Neuronal stem cell (in vitro differentiated cells): ENCODE results near the gene BBS9.
"Not testable (repeated sequence)": the region's sequence is repeated elsewhere in the genome, so short reads cannot be mapped to it uniquely, and the experiment has no call there.

Experiments used
- DNase-seq: peaks from one replicate; pipeline ENCODE4 v3.0.0-alpha.2; 2013; ENCODE audit warnings: low spot score
- H2AFZ ChIP-seq: one replicate; pipeline ENCODE4 v1.6.1; 2013; ENCODE audit warnings: mild to moderate bottlenecking, low read length, inconsistent platforms
- H2AK5ac ChIP-seq: 2 replicates; pipeline ENCODE4 v1.6.1; 2013; ENCODE audit warnings: low read depth, mild to moderate bottlenecking, inconsistent platforms, low read length, moderate library complexity, mixed read lengths
- H2BK120ac ChIP-seq: 2 replicates; pipeline ENCODE4 v1.6.1; 2013; ENCODE audit warnings: low read depth, mild to moderate bottlenecking, inconsistent platforms, low read length, moderate library complexity, mixed read lengths
- H2BK12ac ChIP-seq: one replicate; pipeline ENCODE4 v1.6.1; 2013; ENCODE audit warnings: low read length, inconsistent platforms
- H2BK15ac ChIP-seq: 2 replicates; pipeline ENCODE4 v1.6.1; 2013; ENCODE audit warnings: mild to moderate bottlenecking, low read length, inconsistent platforms, mixed read lengths
- H2BK5ac ChIP-seq: one replicate; pipeline ENCODE4 v1.6.1; 2013; ENCODE audit warnings: inconsistent platforms, mild to moderate bottlenecking, low read length, moderate library complexity
- H3K14ac ChIP-seq: one replicate; pipeline ENCODE4 v1.6.1; 2013; ENCODE audit warnings: low read length, inconsistent platforms
- H3K18ac ChIP-seq: 2 replicates; pipeline ENCODE4 v1.6.1; 2013; ENCODE audit warnings: low read length, inconsistent platforms
- H3K23ac ChIP-seq: 2 replicates; pipeline ENCODE4 v1.6.1; 2013; ENCODE audit warnings: low read depth, mild to moderate bottlenecking, mixed read lengths, low read length, inconsistent platforms; ENCODE audit not compliant: poor library complexity
- H3K27ac ChIP-seq: replicated peaks from 3 replicates; pipeline ENCODE4 v1.5.1; 2013; ENCODE audit warnings: low read length, inconsistent platforms
- H3K27me3 ChIP-seq, 3 experiments: 2 replicates each; pipeline ENCODE4 v1.6.1; 2013; ENCODE audit warnings: low read length in 3 of 3, mild to moderate bottlenecking in 2 of 3, inconsistent platforms in 1 of 3, low read depth in 1 of 3, mixed read lengths in 1 of 3, moderate library complexity in 1 of 3; ENCODE audit not compliant: control insufficient read depth in 3 of 3, insufficient read depth in 3 of 3
- H3K36me3 ChIP-seq, 2 donors: replicated peaks in 1 of 2; 2 replicates each; pipeline ENCODE4 v1.6.1; 2013; ENCODE audit warnings: low read length in 2 of 2; ENCODE audit not compliant: control insufficient read depth in 2 of 2, insufficient read depth in 2 of 2
- H3K4ac ChIP-seq: 2 replicates; pipeline ENCODE4 v1.6.1; 2013; ENCODE audit warnings: inconsistent platforms, mild to moderate bottlenecking, low read length, moderate library complexity
- H3K4me1 ChIP-seq, 2 donors: 1 replicate in 1 of 2; 2 replicates in 1 of 2; pipeline ENCODE4 v1.6.1; 2013; ENCODE audit warnings: low read length in 2 of 2, low read depth in 1 of 2; ENCODE audit not compliant: control insufficient read depth in 2 of 2, insufficient read depth in 1 of 2
- H3K4me2 ChIP-seq: one replicate; pipeline ENCODE4 v1.6.1; 2013; ENCODE audit warnings: mild to moderate bottlenecking, low read length, inconsistent platforms; ENCODE audit not compliant: insufficient read depth, poor library complexity, severe bottlenecking
- H3K4me3 ChIP-seq, 2 donors: 2 replicates each; pipeline ENCODE4 v1.5.1; 2013; ENCODE audit warnings: low read length in 2 of 2, mild to moderate bottlenecking in 2 of 2, inconsistent platforms in 1 of 2, moderate library complexity in 1 of 2
- H3K79me1 ChIP-seq: one replicate; pipeline ENCODE4 v1.6.1; 2013; ENCODE audit warnings: low read depth, mild to moderate bottlenecking, inconsistent platforms, low read length, moderate library complexity
- H3K9ac ChIP-seq: one replicate; pipeline ENCODE4 v1.6.1; 2013; ENCODE audit warnings: mild to moderate bottlenecking, low read depth, low read length, inconsistent platforms; ENCODE audit not compliant: poor library complexity
- H3K9me3 ChIP-seq, 2 donors: replicated peaks in 1 of 2; 2 replicates each; pipeline versions ENCODE3 to v1.6.1; 2013; ENCODE audit warnings: low read length in 2 of 2, mild to moderate bottlenecking in 2 of 2, inconsistent platforms in 1 of 2, low read depth in 1 of 2, mixed read lengths in 1 of 2, moderate library complexity in 1 of 2; ENCODE audit not compliant: control insufficient read depth in 2 of 2, insufficient read depth in 1 of 2
- H4K8ac ChIP-seq: one replicate; pipeline ENCODE4 v1.6.1; 2013; ENCODE audit warnings: low read depth, mild to moderate bottlenecking, inconsistent platforms, low read length, moderate library complexity
- H4K91ac ChIP-seq: one replicate; pipeline ENCODE4 v1.6.1; 2013; ENCODE audit warnings: low read length, low read depth, mild to moderate bottlenecking, inconsistent platforms; ENCODE audit not compliant: poor library complexity
- WGBS, 2 donors: extraction: QIAGEN DNeasy Blood & Tissue Kit; methylation state at CpG; one replicate each; pipeline ENCODE4 v1.1.7; 2013; ENCODE audit warnings: missing lambda C conversion rate in 2 of 2, mixed read lengths in 1 of 2; ENCODE audit not compliant: insufficient read length in 2 of 2, insufficient replicate concordance in 1 of 2; ENCODE audit errors: extremely low coverage in 2 of 2; 5-methylcytosine and 5-hydroxymethylcytosine counted together

Gene BBS9

GRCh38 chr7:33511778-33512177 is 382.4 kb downstream of the BBS9 start:
- Histone ChIP-seq H2BK15ac (no peak overlapping the region), H3K4me3 (no peak overlapping the region), H4K8ac (no peak overlapping the region), H3K14ac (no peak overlapping the region), H3K27me3 (no peaks in the 10 kb centered on the region), H2BK12ac (no peak overlapping the region), H4K91ac (no peak overlapping the region), H3K4ac (no peak overlapping the region), H2BK5ac (no peak overlapping the region), H3K4me2 (no peak overlapping the region), H2AK5ac (no peak overlapping the region), H3K9me3 (no peaks in the 10 kb centered on the region), H3K18ac (no peak overlapping the region), H3K4me1 (no peaks in the 10 kb centered on the region), H3K79me1 (no peaks in the 10 kb centered on the region), H3K23ac (no peak overlapping the region), H3K9ac (no peak overlapping the region), H2AFZ (no peak overlapping the region), H2BK120ac (no peak overlapping the region), H3K27ac (no peak overlapping the region), H3K36me3 (no peaks in the 10 kb centered on the region)
- whole genome bisulfite sequencing, 2 donors = no CpG with 5 or more reads among the region's 3 CpGs
- no peak for DNase-seq

GRCh38 chr7:33516568-33516967 is 387.2 kb downstream of the BBS9 start:
- H3K9ac ChIP-seq = no peak overlapping the region
- no peak overlapping the region for H2BK12ac ChIP-seq
- H3K79me1 ChIP-seq = no peaks in the 10 kb centered on the region
- no CpG with 5 or more reads among the region's 1 CpG for WGBS, 2 donors
- H4K91ac ChIP-seq = no peak overlapping the region
- no peak overlapping the region for H2AFZ ChIP-seq
- H2AK5ac ChIP-seq = no peak overlapping the region
- H2BK15ac ChIP-seq = no peak overlapping the region
- H3K4me3 ChIP-seq = no peak overlapping the region
- no peaks in the 10 kb centered on the region for H3K4me1 ChIP-seq
- no peak overlapping the region for H2BK5ac ChIP-seq
- no peak overlapping the region for H3K4ac ChIP-seq
- H3K27ac ChIP-seq = no peak overlapping the region
- no peak for DNase-seq
- H3K14ac ChIP-seq = no peak overlapping the region
- H2BK120ac ChIP-seq = no peak overlapping the region
- H3K36me3 ChIP-seq = no peaks in the 10 kb centered on the region
- H3K27me3 ChIP-seq = no peaks in the 10 kb centered on the region
- no peak overlapping the region for H3K23ac ChIP-seq
- no peaks in the 10 kb centered on the region for H3K9me3 ChIP-seq
- no peak overlapping the region for H4K8ac ChIP-seq
- H3K18ac ChIP-seq = no peak overlapping the region
- no peak overlapping the region for H3K4me2 ChIP-seq

- Histone ChIP-seq H3K9ac (no peak overlapping the region), H4K91ac (no peak overlapping the region), H3K27me3 (no peaks in the 10 kb centered on the region), H3K79me1 (no peaks in the 10 kb centered on the region), H2BK12ac (no peak overlapping the region), H2AFZ (no peak overlapping the region), H3K4ac (no peak overlapping the region), H3K23ac (no peak overlapping the region), H3K14ac (no peak overlapping the region), H2AK5ac (no peak overlapping the region), H2BK15ac (no peak overlapping the region), H4K8ac (no peak overlapping the region), H3K4me2 (no peak overlapping the region), H3K9me3 (no peaks in the 10 kb centered on the region), H3K27ac (no peak overlapping the region), H3K18ac (no peak overlapping the region), H3K4me1 (no peaks in the 10 kb centered on the region), H2BK120ac (no peak overlapping the region), H2BK5ac (no peak overlapping the region), H3K36me3 (no peaks in the 10 kb centered on the region), H3K4me3 (no peak overlapping the region)
- WGBS, 2 donors = no CpG with 5 or more reads among the region's 2 CpGs
- DNase-seq = no peak
Observed at GRCh38 chr7:33517191-33517590, 387.8 kb downstream of the BBS9 start.

GRCh38 chr7:33527008-33527407 is 397.6 kb downstream of the BBS9 start:
- not testable (repeated sequence) for H3K9me3 ChIP-seq, H2BK120ac ChIP-seq, H3K9ac ChIP-seq, H3K4me3 ChIP-seq, H4K91ac ChIP-seq, DNase-seq, H3K18ac ChIP-seq, H3K79me1 ChIP-seq, H2BK15ac ChIP-seq, H2BK12ac ChIP-seq, H3K27ac ChIP-seq, H3K36me3 ChIP-seq, H2BK5ac ChIP-seq, H2AK5ac ChIP-seq, H3K4me1 ChIP-seq, H3K4me2 ChIP-seq, H3K4ac ChIP-seq, H4K8ac ChIP-seq, H3K27me3 ChIP-seq, H3K23ac ChIP-seq, H3K14ac ChIP-seq
- WGBS, 2 donors = no CpG with 5 or more reads among the region's 9 CpGs
- peak overlapping the region; percentile 68 for H2AFZ ChIP-seq
